ENCODE results near the gene FAIM2.

Gene FAIM2

DNA sequence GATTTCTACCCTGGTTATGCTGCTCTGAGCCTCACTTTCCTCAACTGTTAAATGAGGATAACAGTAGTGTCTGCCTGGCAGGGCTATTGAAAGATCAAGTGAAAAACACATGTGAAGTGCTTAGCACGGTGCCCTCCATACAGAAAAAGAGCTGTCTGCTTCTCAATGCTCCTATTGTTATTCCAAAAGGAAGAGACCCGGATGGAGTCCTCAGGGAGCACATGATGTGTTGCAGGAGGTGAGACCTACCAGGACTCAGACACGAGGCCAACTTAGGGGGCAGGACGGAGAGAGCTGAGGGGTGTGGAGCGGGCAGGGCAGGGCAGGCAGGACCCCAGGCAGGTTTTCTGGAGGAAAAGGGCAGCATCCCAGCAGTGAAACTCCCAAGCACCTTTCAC, 8.9 kb downstream of the FAIM2 start:
- DNase-seq (ENCODE audit: low read depth in 2 of 2): no peak

DNA sequence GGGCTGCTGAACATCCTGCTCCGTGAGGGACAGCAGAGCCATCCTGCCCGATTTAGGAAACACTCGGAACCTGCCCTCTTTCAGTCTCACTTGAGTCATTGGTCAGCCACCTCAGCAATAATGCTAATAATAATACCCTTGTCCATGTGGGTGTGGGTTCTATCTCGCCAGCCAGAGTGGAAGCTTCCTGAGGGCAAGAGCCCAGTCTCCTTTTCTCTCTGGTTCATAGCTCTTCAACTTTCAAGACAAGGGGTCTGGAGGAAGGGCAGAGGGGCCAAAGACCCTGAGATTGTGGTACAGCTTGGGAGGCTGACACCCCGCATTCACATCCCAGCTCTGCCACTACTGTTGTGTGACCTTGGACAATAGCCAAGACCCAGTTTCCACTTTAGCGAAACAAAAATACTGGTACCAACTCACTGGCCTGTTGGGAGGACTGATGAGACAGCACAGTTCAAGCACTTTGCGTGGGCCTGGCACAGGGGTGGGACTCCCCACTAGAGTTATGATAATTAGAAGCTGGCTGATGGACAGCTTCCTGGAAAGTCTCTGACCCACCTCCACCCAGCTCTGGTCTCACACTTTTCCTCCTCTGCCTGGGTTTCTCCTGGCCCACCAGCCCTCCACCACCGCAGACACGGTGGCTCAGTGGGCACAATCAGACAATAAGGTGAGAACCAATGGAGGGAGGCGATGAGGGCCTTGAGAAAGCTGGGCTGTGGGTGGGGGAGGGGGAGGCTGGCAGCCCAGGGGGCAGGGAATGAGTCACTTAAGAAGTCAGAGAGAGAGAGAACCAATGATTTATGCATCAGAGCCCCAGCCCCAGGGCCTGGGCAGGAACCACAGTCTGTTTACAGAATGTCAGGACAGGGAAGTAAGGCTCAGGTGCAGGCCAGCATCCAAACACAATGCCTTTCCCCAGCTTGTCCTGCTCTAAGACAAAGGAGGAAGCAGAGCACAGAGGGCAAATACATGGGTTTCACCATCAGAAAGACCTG, 9.6 kb downstream of the FAIM2 start:
- no peak for DNase-seq (ENCODE audit: low read depth in 2 of 2)

DNA sequence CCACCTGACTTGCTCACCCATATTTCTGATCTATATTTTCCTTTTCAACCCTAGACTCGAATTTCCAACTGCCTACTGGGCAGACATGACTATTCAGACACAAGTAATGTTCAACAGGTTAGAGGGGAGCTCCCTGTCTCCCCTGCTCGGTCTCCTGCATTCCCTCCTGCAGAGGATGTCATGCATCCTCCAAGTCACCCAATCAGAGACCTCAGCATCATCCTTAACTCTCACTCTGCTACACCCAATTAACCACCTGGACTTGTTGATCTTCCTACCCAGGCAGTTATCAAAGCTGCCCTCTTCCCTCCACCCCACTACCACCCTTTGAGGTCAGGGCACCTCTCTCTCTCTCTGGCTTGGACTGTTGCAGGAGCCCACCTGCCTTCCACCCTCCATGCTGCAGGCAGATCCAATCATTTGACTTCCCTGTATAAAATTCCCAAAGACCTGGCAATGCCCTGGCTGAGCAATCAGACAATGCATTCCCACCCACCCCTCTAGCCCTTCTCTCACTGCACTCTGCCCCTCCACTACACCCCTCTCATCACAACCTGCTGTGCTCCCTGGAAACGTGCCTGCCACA, 10.9 kb downstream of the FAIM2 start:
- DNase-seq (ENCODE audit: low read depth in 2 of 2): no peak

DNA sequence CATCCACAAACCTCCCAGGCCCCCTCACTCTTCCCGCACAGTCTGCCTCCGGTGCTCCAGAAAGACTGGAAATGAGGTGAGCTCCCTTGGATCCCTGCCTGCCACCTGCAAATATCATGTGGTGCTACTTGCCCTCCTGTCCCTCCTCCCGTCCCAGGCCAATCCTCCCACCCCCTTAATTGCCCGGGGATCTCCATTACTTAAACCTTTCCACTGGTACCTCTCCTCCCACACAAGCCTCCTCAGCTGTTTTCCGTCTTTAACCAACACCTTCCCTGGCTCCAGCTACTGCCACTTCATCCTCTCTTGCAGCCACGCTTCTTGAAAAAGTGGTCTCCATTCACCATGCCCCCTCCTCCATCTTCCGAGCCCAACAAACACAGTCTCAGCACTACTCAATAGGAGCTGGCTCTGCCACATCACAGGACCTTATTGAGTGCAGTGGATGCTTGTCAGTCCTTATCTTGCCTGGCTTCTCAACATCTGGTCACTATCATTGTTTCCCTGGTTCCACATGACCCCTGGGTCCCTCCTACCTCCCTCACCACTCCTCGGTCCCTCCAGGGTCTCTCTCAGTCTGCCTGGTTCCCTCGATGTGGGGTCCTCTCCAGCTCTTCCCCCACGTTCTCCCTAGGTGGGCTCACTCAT, 11.5 kb downstream of the FAIM2 start:
- DNase-seq (ENCODE audit: low read depth in 2 of 2): no peak

DNA sequence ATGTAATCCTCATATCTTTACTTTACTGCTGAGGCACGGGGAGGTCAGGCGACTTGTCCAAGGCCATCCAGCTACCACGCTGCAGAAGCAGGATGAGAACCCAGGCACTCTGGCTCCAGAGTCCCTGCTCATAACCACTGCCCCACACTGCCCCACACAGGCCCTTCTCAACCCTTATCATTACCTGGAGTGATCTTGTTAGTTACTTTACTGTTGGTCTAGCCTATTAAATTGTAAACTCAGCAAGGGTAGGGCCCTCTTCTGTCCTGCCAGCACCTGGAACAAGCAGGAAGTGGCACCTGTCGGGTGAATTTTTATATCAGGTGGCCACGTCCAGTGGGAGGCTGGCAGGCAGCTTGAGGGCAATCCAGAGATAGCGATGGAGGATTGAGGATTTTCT, 12.2 kb downstream of the FAIM2 start:
- DNase-seq (ENCODE audit: low read depth in 2 of 2): no peak

DNA sequence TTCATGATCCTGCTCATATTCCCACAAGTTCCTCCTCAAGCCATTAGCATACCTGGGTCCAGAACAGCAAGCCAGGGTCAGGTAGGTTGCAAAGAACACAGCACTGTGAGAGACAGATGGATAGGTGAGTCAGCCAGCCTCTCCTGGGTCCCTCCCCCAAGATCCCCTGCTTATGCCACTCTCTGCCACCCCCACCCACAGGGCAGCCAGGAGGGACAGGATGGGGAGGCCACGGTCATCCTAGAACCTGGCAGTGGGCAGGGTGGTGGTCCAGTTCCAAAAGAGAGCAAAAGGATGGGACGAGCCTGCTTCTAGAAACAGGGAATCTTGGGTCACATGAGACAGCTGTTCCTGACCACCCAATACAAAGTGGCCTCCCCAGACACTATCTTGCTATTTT, 12.7 kb downstream of the FAIM2 start:
- no peak for DNase-seq (ENCODE audit: low read depth in 2 of 2)

DNA sequence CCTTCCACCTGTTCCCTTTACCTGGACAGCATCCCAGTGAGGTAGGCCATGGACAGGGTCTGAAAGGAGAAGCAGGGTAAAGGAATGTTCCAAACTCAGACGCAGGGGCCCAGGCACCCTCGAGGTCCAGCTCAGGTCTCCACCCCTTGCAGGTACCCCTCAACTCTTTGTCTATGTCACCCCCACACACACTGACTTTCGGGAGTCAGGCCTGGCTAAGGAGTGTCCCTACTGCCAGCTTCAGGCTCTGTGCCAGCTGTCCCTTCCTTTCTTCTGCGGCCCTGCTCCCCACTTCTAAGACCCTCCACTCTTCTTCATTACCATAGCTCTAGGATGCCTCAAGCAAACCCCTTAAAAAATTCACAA, 13.6 kb downstream of the FAIM2 start:
- DNase-seq (ENCODE audit: low read depth in 2 of 2): no peak

DNA sequence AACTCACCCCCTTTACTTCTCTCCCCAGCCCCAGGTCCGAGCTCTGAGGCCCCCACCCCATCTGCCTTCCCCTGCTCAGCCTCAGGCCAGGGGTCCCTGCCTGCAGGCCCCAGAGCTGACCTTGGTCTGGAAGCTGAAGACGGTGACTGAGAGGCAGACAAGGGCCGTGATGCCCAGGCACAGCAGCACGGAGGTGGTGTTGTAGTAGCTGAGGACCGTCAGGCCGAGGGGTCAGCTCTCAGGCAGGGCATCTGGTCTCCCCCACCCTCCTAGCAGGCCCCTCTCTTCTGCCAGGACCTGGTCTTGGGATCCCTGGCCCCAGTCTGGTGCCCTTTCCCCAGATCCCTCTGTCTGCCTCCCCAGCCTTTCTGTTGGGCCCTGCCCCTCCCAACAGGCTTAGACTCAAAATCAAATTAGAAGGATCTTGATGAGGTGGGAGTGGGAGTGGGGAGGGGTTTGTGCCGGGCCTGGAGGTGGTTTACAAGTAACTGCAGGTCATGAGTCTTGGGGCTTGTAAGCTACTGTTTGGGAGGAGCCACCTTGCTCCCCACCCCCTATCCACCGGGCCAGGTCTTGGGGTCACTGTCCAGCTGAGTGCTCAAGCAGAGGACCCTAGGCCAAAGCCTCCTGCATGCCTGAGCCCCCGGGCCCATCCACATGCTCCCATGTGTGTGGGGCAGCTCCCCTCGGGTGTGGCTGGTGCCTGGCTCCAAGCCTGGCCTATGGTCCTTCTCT, 14.2 kb downstream of the FAIM2 start:
- DNase-seq (ENCODE audit: low read depth in 2 of 2): no peak

DNA sequence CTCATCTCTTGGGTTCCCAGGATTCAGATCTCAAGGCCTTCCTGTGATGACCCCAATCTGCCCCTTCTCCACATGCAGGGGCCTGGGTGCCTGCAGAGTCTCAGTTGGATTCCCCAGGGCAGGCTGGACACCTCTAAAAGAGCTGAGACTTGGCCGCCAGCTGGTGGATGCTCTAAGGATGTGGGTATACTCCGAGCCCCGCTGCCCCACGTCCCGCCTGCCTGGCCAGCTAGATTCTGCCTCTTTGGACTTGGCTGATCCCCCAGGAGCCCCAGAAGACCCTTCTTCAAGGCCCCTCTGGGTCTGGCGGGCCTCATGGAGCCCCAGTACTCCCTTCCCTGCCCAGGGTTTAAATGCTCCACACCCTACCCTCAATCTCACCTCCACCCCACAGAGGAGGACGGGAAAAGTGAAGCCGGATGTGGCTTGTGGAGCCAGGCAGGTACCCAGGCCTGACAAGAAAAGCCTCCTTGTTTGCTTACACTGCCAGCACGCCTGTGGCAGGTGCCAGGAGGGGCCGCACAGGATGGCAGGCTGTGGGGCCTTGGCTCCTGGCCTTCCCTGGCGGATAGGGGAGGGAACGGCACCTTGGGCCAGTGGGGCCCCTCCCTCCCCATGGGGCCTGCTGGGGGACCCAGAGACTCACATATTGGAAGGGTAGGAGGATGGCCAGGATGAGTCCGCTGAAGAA, 15.1 kb downstream of the FAIM2 start:
- no peak for DNase-seq (ENCODE audit: low read depth in 2 of 2)

DNA sequence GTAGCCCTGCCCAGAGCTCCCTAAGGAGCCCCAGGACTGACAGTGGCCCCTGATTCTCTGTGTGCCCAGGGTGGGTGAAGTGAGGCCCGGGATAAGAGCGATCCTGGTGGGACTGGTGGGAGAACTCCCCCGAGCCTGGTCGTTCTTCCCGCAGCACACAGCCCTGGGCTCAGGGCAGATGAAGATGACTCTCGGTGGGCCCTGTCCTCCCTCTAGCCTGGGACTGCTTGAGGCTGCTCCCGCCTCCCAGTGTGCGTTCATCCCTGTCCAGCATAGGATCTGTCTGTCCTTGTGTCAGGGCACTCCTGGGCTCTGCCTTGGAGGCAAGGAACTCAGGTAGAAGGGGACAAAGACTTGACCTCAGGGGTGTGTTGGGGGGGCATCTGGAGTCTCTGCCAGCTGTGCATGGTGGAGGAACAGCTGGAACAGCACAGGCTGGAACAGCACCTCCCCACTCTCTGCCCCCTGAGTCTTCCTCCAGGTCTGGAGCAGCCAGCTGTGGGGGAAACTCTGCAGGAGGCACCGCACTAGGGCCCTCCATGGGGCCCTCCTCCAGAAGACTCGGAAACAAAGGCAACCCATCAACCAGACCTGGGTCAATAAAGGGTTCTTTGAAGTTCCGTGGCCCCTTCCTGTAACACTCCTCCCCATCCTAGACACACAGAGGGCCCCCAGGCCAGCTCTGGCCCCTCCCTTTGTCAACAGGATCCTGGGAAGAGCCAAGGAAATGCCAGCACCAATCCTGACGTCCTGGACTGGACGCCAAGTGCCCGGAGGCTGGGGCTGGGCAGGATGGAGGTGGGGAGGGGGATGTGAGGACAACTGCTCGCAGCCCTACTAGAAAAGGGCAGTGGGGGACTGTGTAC, 15.9 kb downstream of the FAIM2 start:
- no peak for DNase-seq (ENCODE audit: low read depth in 2 of 2)

DNA sequence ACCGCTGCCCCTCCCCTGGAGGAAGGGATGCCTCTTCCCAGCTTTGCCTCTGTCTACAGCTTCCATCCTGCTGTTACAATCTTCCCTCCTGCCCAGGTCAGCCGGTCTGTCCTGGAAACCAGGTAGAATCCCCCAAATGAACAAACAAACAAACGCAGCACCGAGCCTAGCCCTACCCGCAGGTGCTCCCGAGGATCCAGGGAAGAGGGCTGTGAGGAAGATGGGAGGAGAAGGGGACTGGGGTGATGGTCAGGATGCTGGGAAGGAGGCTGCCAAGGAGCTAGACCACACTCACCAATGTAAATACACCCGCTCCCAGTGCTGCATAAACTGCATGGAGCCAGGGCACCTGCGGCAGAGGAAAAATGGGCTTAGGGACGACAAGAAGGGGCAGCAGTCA, 16.6 kb downstream of the FAIM2 start:
- no peak for DNase-seq (ENCODE audit: low read depth in 2 of 2)

DNA sequence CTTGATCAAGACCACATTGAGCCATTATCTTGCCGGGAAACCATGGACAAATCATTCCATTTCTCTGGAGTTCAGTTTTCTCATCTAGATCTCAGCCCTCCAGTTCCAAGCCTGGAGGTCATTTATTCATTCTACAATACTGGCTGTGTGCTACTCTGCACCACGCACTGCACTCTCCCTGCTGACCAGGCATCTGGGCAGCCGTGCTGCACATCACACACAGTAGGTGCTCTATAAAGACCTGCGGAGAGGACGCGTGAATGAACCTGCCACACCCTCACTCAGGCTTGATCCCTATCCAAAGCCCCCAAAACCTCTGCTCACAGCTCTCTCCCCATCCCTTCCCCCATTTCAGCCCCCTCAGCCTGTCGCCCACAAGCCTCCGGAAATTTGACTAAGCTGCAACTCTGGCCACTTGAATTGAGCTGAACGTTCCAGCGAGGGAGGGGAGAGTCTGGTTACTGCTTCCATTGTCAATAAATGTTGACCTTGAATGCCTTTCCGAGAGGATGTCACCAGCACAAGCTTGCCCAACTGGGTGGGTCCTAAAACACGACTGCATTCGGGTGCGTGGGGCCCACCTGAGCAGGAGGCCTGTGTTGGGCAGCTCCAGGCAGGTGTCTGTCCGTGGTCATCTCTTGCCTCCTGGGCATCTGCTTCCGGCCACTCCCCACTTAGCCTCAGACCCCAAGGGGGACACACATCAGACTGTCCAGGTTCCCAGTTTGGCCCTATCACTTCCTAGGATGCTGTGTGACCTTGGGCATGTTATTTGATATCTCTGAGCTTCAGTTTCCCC, 17.8 kb downstream of the FAIM2 start:
- no peak for DNase-seq (ENCODE audit: low read depth in 2 of 2)

DNA sequence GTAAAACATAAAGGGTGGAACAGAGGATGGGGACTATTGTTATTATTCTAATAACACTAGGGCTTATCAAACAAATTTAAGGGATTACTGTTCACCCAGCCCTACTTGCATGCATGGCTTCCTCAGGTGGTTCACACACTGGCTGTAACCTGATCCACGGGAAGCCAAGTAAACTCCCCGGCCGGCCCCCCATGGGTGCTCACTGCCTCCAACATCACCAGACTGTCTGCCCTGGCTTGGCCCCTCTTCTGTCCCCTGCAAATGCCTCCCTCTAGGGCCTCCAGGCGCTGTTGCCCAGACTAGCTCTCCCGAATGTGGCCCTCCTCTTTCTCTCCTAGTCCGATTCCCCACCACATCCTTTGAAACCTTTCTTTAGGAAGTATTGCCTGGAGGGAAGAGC, 18.6 kb downstream of the FAIM2 start:
- DNase-seq (ENCODE audit: low read depth in 2 of 2): no peak

DNA sequence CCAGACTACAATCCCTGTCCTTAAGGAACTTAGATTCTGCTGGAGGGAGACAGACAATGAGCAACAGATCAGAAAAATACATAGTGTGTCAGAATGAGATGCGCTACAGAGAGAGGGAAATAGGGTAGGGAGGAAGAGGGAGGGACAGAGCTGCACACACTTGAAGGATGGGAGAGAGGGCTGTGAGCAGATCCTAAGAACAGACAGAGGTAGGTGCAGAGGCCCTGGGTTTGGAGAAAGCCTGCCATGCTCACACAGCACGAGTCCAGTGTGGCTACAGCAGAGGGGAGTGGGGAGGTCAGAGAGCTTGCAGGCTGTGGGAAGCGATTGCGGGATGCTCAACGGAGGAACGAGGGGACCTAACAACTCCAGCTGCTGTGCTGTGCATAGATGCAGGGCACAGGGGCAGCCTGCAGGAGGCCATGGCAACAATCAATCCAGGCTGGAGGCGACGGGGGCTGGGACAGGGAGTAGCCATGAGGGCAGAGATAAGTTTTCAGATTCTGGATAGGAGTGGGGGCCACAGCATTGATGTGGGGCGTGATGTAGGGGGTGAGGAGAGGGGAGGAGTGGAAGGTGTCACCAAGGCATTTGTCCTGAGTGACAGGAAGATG, 20.7 kb downstream of the FAIM2 start:
- no peak for DNase-seq (ENCODE audit: low read depth in 2 of 2)

DNA sequence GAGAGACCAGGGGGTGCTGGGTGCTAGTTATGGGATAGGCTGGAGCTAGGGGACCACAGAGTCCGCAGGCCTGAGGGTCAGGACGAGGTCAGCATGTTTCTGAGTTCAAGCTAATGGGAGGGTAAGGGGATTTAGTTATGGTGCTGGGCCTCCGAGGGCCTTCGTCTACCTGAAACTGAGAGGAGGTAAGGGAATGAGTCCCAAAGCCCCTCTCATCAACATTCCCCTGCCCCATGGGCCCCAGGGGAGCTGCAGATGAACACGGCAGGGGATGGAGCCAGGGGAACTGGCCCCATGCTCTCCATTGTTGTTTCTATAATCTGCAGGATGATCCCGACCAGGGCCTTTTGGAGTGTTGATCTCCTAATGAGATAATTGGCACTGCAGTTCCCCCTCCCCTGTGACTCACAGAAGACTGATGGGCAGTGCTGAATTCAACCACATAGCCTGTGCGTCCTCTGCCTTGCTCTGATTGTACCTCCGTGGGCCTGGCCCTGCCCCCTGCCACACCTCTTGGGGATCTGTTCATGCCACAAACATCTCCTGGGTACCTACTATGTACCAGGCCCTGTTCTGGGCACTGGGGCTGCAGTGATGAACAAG, 21.4 kb downstream of the FAIM2 start:
- no peak for DNase-seq (ENCODE audit: low read depth in 2 of 2)

DNA sequence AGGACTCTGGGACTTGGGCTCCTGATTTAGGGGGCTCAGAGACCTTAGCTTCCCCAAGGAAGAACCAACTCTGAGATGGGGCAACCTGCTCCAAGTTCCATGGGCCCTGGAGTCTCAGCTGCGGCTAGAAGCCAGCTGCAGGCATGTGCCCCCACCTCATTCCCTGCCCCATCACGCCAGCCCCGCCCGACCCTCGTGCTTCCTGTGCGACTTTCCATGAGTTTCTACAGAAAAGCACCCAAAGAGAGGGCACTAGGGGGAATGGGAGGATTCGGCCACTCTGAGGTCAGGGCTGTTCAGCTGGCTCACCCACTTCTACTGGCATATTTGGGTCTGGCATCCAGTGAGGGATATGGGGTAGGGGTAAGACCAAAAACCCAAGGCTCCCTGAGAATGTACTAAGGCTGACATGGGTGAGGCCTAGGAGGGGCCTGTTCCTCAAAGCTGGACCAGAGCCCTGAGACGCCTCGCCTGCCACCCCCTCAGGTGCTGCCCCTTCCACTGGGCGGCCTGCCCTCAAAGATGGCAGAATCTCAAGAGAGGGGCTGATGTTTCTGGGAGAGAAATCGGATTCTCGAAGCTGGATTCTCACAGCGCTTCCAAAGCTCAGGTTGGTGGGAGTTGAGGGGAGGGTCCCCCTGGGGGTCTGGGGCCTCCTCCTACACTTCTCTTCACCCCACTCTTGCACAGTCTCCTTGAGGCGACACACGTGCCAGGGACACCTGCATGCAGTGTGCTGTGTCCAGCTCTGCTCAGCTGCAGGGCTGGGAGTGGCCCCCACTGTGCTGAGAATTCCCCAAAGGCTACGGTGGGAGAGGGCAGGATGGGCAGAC, 22.1 kb downstream of the FAIM2 start:
- no peak for DNase-seq (ENCODE audit: low read depth in 2 of 2)

DNA sequence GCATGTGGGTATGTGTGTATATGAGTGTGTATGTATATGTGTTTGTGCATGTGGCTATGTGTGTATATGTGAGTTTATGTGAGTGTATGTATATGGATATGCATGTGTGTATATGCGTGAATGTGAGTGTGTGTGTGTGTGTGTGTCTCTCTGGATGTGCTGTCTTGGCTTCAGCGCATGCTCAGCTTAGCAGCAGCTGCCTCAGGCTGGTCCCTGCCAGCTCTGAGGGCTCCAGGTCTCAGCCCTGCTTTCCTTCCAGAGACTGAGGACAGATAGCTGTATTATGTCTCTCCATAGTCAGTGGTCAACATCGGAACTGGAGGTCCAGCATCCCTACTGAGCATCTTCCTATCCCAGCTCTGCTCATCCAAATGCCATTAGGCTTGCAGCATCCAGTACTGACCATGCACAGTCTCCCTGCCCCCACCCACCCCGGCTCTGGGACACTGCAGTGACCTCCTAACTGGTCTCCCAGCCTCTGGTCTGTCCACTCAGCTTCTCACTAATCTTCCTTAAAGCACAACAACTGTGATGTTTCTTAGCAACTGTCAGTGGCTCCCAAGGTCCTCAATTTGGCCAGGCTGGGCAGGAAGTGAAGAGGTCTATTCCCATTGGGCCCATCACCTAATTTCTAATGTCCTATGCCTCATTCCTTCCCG, 22.8 kb downstream of the FAIM2 start:
- no peak for DNase-seq (ENCODE audit: low read depth in 2 of 2)
